C4-2B (cell line): Measurements from ENCODE around the gene HSFX4.

Experiments
- H3K27ac ChIP-seq: fragments of 450-650 bp; 2 replicates; pipeline ENCODE4 v1.5.1; 2017
- CTCF ChIP-seq: fragments of 450-650 bp; conservative IDR thresholded peaks from 2 replicates; pipeline ENCODE4 v1.5.1; 2017; ENCODE audit warnings: mild to moderate bottlenecking
- ZFX ChIP-seq: fragments of 450-650 bp; IDR thresholded peaks from 2 replicates; pipeline ENCODE4 v1.6.1; 2017

The HSFX4 gene

GRCh38 chrX:149948016-149948415 is 18.6 kb downstream of the HSFX4 start:
- TF ChIP-seq CTCF (no peak), ZFX (no peak)
- no peak overlapping the region for H3K27ac ChIP-seq

- no peak for TF ChIP-seq CTCF
- H3K27ac ChIP-seq, result no peak overlapping the region
These were observed 20.5 kb downstream of the HSFX4 start for GRCh38 chrX:149949743-149950436.

- peak; percentile 54 for TF ChIP-seq CTCF
- no peak for TF ChIP-seq ZFX
- H3K27ac ChIP-seq, result no peak overlapping the region
These were observed 21.3 kb downstream of the HSFX4 start for GRCh38 chrX:149950681-149951080.

GRCh38 chrX:149961572-149961971 is 32.2 kb downstream of the HSFX4 start:
- TF ChIP-seq ZFX (no peak), CTCF (no peak)
- no peak overlapping the region for H3K27ac ChIP-seq

GRCh38 chrX:149962010-149962409 is 32.6 kb downstream of the HSFX4 start:
- no peak for TF ChIP-seq ZFX
- no peak for TF ChIP-seq CTCF
- no peak overlapping the region for H3K27ac ChIP-seq

DNA sequence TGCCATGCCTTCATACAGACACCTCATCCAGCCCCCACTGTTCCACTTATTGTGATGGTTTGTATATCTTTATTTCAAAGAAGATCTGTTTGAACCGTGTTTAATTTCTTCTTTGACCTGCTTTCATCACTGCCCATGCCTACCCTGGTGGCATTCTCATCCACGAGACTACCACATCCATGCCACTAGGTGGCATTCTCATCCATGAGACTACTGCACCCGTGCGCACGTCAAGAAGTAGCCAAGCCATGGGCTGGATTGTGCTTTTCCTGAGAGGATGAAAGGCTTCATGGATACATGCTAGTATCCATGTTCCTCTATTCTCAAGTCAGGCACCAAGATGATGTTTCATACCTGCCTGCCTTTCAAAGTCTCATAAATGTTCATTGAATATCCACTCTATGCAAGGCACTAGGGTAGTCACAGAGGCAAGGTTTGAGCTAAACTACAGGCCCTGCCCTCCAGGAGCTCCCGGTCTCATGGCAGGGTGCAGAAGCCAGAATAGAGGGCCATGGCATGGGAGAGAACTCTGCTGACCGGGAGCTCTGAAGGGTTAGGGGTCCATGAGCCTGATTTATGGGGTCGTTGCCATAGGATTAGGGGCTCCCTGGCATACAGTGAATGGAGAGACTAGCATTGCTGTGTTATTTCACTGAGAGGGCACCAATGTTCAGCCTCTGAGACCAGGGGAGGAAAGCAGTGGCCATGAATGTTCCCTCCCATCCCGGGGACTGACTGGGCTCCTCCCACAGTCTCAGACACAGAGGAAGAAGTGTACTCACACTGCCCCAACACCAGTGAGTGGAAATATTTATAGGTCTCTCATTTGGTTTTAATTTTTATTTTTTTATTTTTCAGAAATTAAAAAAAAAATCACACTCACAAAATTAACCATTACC is 33.7 kb downstream of the HSFX4 start:
- no peak overlapping the region for H3K27ac ChIP-seq
- TF ChIP-seq CTCF (peak; percentile 77), ZFX (no peak)

- TF ChIP-seq ZFX (no peak), CTCF (no peak)
These were observed 49.8 kb downstream of the HSFX4 start for GRCh38 chrX:149979126-149979644.

More at GRCh38 chrX:149979126-149979644, 49.8 kb downstream of the HSFX4 start:
- H3K27ac ChIP-seq, result no peak overlapping the region
